Omental fat pad (tissue), 4 donors: ENCODE measurements around the gene PIK3C2A. TPM values are rescaled to one million over a fixed set of nuclear protein-coding genes. Genes with fewer than 3 reads are reported as not detected.
"Not testable (repeated sequence)": the region's sequence is repeated elsewhere in the genome, so short reads cannot be mapped to it uniquely, and the experiment has no call there.

Source experiments
- ATAC-seq: fragments of 150-250 bp; one replicate; pipeline ENCODE4 v1.9.1; 2016; ENCODE audit warnings: mild to moderate bottlenecking, moderate library complexity; ENCODE audit not compliant: low FRiP score
- DNase-seq: peaks from one replicate; pipeline ENCODE4 v3.0.0-alpha.2; 2019; ENCODE audit warnings: low spot score
- total RNA-seq, 4 donors: library from RNA; depleted of rRNA; stranded (reverse); fragments of >200 nt; gene quantifications; one replicate each; pipeline ENCODE4 v1.1.0, GENCODE V29; 2016
- TF ChIP-seq, protein P1 (sequence below), 3 donors: fragments of 450-650 bp; IDR thresholded peaks; one replicate each; pipeline ENCODE4 v1.5.1; 2016 to 2017; ENCODE audit warnings: antibody characterized with exemption in 3 of 3, mild to moderate bottlenecking in 3 of 3, moderate library complexity in 2 of 3

Gene PIK3C2A
- total RNA-seq, 4 donors from 2014 or later: 67.9 to 134 (median 90.0) TPM

DNA sequence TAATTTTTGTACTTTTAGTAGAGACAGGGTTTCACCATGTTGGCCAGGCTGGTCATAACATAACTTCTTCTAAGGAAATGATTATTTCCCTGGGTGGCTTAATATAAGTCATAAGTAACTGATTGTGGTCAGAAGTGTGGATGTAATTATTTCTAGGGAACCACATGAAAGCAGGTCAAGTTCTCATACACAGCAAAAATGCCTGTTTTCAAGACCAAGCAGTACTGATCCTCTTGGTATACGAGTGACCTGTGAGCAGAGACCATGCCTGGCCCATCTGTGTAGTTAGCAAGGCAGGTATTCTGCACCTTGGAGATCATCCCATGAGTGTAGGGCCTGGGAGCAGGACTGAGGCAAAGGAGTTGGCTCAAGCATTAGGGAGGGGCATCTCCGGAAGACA, 36.3 kb upstream of the PIK3C2A start:
- DNase-seq (no peak), ATAC-seq (no peak)
- TF ChIP-seq, protein P1, sequence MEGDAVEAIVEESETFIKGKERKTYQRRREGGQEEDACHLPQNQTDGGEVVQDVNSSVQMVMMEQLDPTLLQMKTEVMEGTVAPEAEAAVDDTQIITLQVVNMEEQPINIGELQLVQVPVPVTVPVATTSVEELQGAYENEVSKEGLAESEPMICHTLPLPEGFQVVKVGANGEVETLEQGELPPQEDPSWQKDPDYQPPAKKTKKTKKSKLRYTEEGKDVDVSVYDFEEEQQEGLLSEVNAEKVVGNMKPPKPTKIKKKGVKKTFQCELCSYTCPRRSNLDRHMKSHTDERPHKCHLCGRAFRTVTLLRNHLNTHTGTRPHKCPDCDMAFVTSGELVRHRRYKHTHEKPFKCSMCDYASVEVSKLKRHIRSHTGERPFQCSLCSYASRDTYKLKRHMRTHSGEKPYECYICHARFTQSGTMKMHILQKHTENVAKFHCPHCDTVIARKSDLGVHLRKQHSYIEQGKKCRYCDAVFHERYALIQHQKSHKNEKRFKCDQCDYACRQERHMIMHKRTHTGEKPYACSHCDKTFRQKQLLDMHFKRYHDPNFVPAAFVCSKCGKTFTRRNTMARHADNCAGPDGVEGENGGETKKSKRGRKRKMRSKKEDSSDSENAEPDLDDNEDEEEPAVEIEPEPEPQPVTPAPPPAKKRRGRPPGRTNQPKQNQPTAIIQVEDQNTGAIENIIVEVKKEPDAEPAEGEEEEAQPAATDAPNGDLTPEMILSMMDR (IDR thresholded peaks at IDR 0.05): no peak

DNA sequence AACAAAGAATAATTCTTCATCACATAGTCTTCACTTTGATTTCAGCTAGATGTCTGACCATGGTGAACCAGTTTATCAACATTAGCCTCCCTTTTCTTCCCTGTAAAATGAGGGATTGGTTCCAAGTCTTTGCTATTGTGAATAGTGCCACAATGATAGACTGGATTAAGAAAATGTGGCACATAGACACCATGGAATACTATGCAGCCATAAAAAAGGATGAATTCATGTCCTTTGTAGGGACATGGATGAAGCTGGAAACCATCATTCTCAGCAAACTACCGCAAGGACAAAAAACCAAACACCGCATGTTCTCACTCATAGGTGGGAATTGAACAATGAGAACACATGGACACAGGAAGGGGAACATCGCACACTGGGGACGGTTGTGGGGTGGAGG, 35.2 kb upstream of the PIK3C2A start:
- DNase-seq, ATAC-seq: not testable (repeated sequence)

DNA sequence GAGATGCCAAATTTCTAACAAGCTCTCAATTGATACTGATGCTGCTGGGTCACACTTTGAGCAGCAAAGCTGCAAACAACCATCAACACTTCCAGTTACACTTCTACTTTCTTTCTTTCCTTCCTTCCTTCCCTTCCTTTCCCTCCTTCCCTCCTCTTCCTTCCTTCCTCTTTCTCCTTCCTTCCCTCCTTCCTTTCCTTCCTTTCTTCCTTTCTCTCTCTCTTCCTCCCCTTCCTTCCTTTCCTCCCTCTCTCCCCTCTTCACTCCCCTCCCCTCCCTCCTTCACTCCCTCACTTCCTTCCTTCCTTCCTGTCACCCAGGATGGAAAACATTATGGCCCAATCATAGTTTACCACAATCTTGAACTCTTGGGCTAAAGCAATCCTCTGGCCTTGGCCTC, 33.0 kb upstream of the PIK3C2A start:
- no peak for ATAC-seq
- TF ChIP-seq, protein P1 (IDR thresholded peaks at IDR 0.05): no peak
- DNase-seq: no peak

DNA sequence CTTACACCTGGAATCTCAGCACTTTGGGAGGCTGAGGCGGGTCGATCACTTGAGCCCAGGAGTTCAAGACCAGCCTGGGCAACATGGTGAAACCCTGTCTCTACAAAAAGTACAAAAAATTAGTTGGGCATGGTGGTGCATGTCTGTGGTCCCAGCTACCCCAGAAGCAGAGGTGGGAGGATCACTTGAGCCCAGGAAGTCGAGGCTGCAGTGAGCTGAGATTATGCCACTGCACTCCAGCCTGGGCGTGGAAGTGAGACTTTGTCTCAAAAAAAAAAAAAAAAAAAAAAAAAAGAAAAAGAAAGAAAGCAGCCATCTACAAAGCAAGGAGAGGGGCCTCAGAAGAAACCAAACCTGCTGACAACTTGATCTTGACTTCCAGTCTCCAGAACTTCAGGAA, 32.1 kb upstream of the PIK3C2A start:
- ATAC-seq: not testable (repeated sequence)

DNA sequence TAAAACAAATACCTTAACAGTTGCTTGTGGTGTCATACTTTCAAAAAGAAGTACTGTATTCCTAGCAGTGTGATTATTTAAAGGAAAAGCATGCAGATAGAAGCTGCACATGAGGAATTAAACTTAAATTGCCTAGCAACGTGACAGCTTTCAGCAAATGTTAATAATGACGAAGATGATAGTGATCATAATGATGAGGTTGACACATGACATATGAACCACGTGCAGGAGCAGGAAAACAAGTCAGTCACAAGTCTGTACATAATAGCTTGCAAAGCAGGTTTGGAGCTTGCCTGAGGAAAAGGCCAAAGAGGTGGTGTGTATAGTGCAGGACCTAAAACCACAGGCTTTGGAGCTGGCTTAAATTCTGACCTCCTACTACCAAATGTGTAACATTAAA, 30.6 kb upstream of the PIK3C2A start:
- no peak for DNase-seq
- ATAC-seq: no peak
- TF ChIP-seq, protein P1 (IDR thresholded peaks at IDR 0.05): no peak

More for the DNA sequence above, 32.1 kb upstream of the PIK3C2A start:
- DNase-seq: not testable (repeated sequence)

DNA sequence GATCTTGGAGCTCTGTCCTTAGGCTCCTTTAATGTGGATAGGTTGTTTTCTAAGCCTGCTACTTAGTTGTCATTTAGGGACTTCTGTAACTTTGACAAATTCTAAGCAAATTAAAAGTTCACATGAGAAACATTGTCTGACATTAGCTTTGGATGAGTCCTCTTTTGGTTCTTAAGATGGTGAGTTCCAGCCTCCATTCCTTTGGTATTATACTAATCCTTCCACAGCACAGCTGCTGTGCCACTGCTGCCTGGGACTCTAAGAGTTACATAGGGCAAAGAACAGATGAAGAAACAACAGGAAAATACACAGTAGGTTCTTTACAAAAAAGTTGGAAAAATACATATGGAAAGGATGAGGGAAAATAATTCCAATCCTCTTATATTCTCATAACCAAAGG, 25.3 kb upstream of the PIK3C2A start:
- TF ChIP-seq, protein P1 (IDR thresholded peaks at IDR 0.05): no peak
- no peak for ATAC-seq

DNA sequence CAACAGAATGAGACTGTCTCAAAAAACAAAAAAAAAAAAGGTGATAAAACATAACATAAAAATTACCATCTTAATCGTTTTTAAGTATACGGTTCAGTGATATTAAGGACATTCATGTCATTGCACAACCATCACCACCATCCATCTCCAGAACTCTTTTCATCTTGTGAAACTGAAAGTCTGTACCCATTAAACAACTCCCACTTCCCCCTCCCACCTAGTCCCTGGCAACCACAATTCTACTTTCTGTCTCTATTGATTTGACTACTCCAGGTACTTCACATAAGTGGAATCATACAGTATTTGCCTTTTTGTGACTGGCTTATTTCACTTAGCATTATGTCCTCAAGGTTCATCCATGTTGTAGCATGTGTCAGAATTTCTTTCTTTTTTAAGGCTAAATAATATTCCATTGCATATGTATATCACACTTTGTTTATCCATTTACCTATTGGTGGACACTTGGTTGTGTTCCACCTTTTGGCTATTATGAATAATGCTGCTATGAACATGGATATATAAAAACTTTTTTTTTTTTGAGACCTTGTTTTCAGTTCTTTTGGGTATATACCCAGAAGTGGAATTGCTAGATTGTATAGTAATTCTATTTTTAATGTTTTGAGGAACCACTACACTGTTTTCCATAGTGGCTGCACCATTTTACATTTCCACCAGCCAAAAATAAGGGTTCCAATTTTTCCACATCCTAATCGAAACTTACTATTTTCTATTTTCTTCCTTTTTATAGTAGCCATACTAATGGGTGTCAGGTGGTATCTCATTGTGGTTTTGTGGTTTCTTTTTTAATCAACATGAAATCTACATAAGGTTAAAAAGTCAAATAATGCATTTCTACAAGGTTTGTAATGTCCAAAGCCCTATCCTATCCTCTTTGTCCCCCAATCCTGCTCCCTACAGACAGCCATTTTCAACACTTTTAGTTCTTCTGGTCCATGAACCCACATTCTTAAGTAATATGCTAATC, 23.4 kb upstream of the PIK3C2A start:
- TF ChIP-seq, protein P1 (IDR thresholded peaks at IDR 0.05): no peak
- ATAC-seq (no peak), DNase-seq (no peak)

More for the DNA sequence above, 25.3 kb upstream of the PIK3C2A start:
- DNase-seq: no peak
